ENCODE data around the gene CNTN4.

The CNTN4 gene

GRCh38 chr3:2967871-2968270 is 869.2 kb downstream of the CNTN4 start:
- DNase-seq (ENCODE audit: extremely low read depth, insufficient read length), result no peak

GRCh38 chr3:2968475-2968874 is 869.8 kb downstream of the CNTN4 start:
- Histone ChIP-seq H3K27me3 (replicated peaks; ENCODE audit: control insufficient read depth, insufficient read depth, low read length) (no peaks in the 10 kb centered on the region), H3K4me3 (replicated peaks; ENCODE audit: low read depth, low read length) (no peak overlapping the region), H3K36me3 (ENCODE audit: control insufficient read depth, insufficient read depth, low read length) (no peaks in the 10 kb centered on the region)
- no peak for DNase-seq (ENCODE audit: extremely low read depth, insufficient read length)
- no peak for TF ChIP-seq CTCF (IDR thresholded peaks at IDR 0.05; ENCODE audit: insufficient read depth, low read length, poor library complexity, severe bottlenecking)

More at GRCh38 chr3:2967871-2968270, 869.2 kb downstream of the CNTN4 start:
- Histone ChIP-seq H3K27me3 (replicated peaks; ENCODE audit: control insufficient read depth, insufficient read depth, low read length) (no peaks in the 10 kb centered on the region), H3K4me3 (replicated peaks; ENCODE audit: low read depth, low read length) (no peak overlapping the region), H3K36me3 (ENCODE audit: control insufficient read depth, insufficient read depth, low read length) (no peaks in the 10 kb centered on the region)
- no peak for TF ChIP-seq CTCF (IDR thresholded peaks at IDR 0.05; ENCODE audit: insufficient read depth, low read length, poor library complexity, severe bottlenecking)

GRCh38 chr3:2976212-2976611 is 877.5 kb downstream of the CNTN4 start:
- Histone ChIP-seq H3K27me3 (replicated peaks; ENCODE audit: control insufficient read depth, insufficient read depth, low read length) (no peaks in the 10 kb centered on the region), H3K4me3 (replicated peaks; ENCODE audit: low read depth, low read length) (no peak overlapping the region), H3K36me3 (ENCODE audit: control insufficient read depth, insufficient read depth, low read length) (no peaks in the 10 kb centered on the region)
- no peak for DNase-seq (ENCODE audit: extremely low read depth, insufficient read length)
- TF ChIP-seq CTCF (IDR thresholded peaks at IDR 0.05; ENCODE audit: insufficient read depth, low read length, poor library complexity, severe bottlenecking), result no peak

GRCh38 chr3:2976796-2977195 is 878.1 kb downstream of the CNTN4 start:
- no peaks in the 10 kb centered on the region for H3K36me3 ChIP-seq (ENCODE audit: control insufficient read depth, insufficient read depth, low read length)
- DNase-seq (ENCODE audit: extremely low read depth, insufficient read length), result no peak
- no peak for TF ChIP-seq CTCF (IDR thresholded peaks at IDR 0.05; ENCODE audit: insufficient read depth, low read length, poor library complexity, severe bottlenecking)

GRCh38 chr3:2978977-2979732 is 880.5 kb downstream of the CNTN4 start:
- H3K36me3 ChIP-seq (ENCODE audit: control insufficient read depth, insufficient read depth, low read length), result no peaks in the 10 kb centered on the region
- no peak for DNase-seq (ENCODE audit: extremely low read depth, insufficient read length)
- TF ChIP-seq CTCF (IDR thresholded peaks at IDR 0.05; ENCODE audit: insufficient read depth, low read length, poor library complexity, severe bottlenecking), result no peak
- H3K4me3 ChIP-seq (replicated peaks; ENCODE audit: low read depth, low read length), result no peak overlapping the region
- H3K27me3 ChIP-seq (replicated peaks; ENCODE audit: control insufficient read depth, insufficient read depth, low read length), result no peaks in the 10 kb centered on the region

More at GRCh38 chr3:2976796-2977195, 878.1 kb downstream of the CNTN4 start:
- Histone ChIP-seq H3K4me3 (replicated peaks; ENCODE audit: low read depth, low read length) (no peak overlapping the region), H3K27me3 (replicated peaks; ENCODE audit: control insufficient read depth, insufficient read depth, low read length) (no peaks in the 10 kb centered on the region)

All from GM06990 (cell line).